ENCODE results near the gene ASB3.
A peak's percentile ranks its signal among the peaks of the same experiment; 100 is the strongest.

The ASB3 gene

GRCh38 chr2:53750041-53750768 lies 36.5 kb downstream of the ASB3 start:
- TF ChIP-seq CTCF (IDR thresholded peaks at IDR 0.05; ENCODE audit: low read depth, low read length) = no peak
- no peak for DNase-seq (ENCODE audit: low read depth, low spot score)
- in situ Hi-C loops (cut with HindIII; ENCODE audit: low sequenced_read_pairs) = no loop called here
- H3K4me3 ChIP-seq (ENCODE audit: low read depth, low read length) = no peak overlapping the region

GRCh38 chr2:53744395-53745065 lies 42.2 kb downstream of the ASB3 start:
- no peak for DNase-seq (ENCODE audit: low read depth, low spot score)
- TF ChIP-seq CTCF (IDR thresholded peaks at IDR 0.05; ENCODE audit: low read depth, low read length) = no peak
- no peak overlapping the region for H3K4me3 ChIP-seq (ENCODE audit: low read depth, low read length)
- in situ Hi-C loops (cut with HindIII; ENCODE audit: low sequenced_read_pairs) = no loop called here

GRCh38 chr2:53740170-53740569 lies 46.6 kb downstream of the ASB3 start:
- in situ Hi-C loops (cut with HindIII; ENCODE audit: low sequenced_read_pairs) = no loop called here
- H3K4me3 ChIP-seq (ENCODE audit: low read depth, low read length) = no peak overlapping the region
- DNase-seq (ENCODE audit: low read depth, low spot score) = peak; percentile 58
- TF ChIP-seq CTCF (IDR thresholded peaks at IDR 0.05; ENCODE audit: low read depth, low read length) = peak; percentile 44

GRCh38 chr2:53739032-53739431 lies 47.7 kb downstream of the ASB3 start:
- no peak overlapping the region for H3K4me3 ChIP-seq (ENCODE audit: low read depth, low read length)
- no peak for DNase-seq (ENCODE audit: low read depth, low spot score)
- no peak for TF ChIP-seq CTCF (IDR thresholded peaks at IDR 0.05; ENCODE audit: low read depth, low read length)
- in situ Hi-C loops (cut with HindIII; ENCODE audit: low sequenced_read_pairs) = no loop called here

- in situ Hi-C loops (cut with HindIII; ENCODE audit: low sequenced_read_pairs) = no loop called here
- no peak for TF ChIP-seq CTCF (IDR thresholded peaks at IDR 0.05; ENCODE audit: low read depth, low read length)
- no peak overlapping the region for H3K4me3 ChIP-seq (ENCODE audit: low read depth, low read length)
- no peak for DNase-seq (ENCODE audit: low read depth, low spot score)
These were observed 49.7 kb downstream of the ASB3 start for GRCh38 chr2:53737091-53737490.

GRCh38 chr2:53729143-53729762 lies 57.5 kb downstream of the ASB3 start:
- DNase-seq (ENCODE audit: low read depth, low spot score) = no peak
- no peak overlapping the region for H3K4me3 ChIP-seq (ENCODE audit: low read depth, low read length)
- in situ Hi-C loops (cut with HindIII; ENCODE audit: low sequenced_read_pairs) = no loop called here
- no peak for TF ChIP-seq CTCF (IDR thresholded peaks at IDR 0.05; ENCODE audit: low read depth, low read length)

Measured in astrocyte of the spinal cord (primary cell).